HCT116 (cell line): Measurements from ENCODE around the gene IRX3. TPM values are rescaled to one million over a fixed set of nuclear protein-coding genes. Genes with fewer than 3 reads are reported as not detected.

Source experiments
- ATAC-seq: fragments of 200-7000 bp; cut with Tn5 transposase; 2 replicates; pipeline ENCODE4 v1.9.1; 2020; ENCODE audit warnings: mild to moderate bottlenecking, moderate library complexity
- BruUV-seq: library from RNA; stranded (reverse); fragments of 400-500 nt; replicated peaks from 2 replicates; lab custom pipeline; 2021; lab: Mats Ljungman, UMichigan
- CTCF ChIA-PET: fragments of 300-600 bp; sonication (Branson Sonifier 250); formaldehyde crosslinking; loops from one replicate; lab custom pipeline; 2021; ENCODE audit warnings: antibody characterized with exemption; lab: Charles Lee
- POLR2A ChIA-PET: fragments of 300-600, 350-600 bp; sonication (Branson Sonifier 250); formaldehyde crosslinking; loops from one replicate; lab custom pipeline; 2021; ENCODE audit warnings: antibody characterized with exemption; lab: Charles Lee
- RAD21 ChIA-PET, 2 experiments: fragments of 300-600 bp; sonication (Branson Sonifier 250); formaldehyde crosslinking; loops; one replicate each; lab custom pipeline; 2023; ENCODE audit warnings: low total read pairs in 2 of 2; ENCODE audit not compliant: uncharacterized antibody in 2 of 2, unreplicated experiment in 2 of 2, low non-redundant PET in 1 of 2; lab: Charles Lee
- DNase-seq: peaks from one replicate; pipeline ENCODE4 v3.0.0-alpha.2; 2010; ENCODE audit warnings: low read depth, low spot score
- H2AFZ ChIP-seq: fragments of 200-600 bp; shearing (Covaris generic), sonication (generic); 2 replicates; pipeline ENCODE4 v1.6.1; 2017; ENCODE audit warnings: low read depth, mixed run types, mixed read lengths, antibody characterized with exemption, low read length; ENCODE audit not compliant: poor library complexity, severe bottlenecking
- H3K27ac ChIP-seq: 2 replicates; pipeline ENCODE4 v1.5.1; 2012; ENCODE audit warnings: low read depth, low read length
- H3K27me3 ChIP-seq: fragments of 200-600 bp; sonication (generic); 2 replicates; pipeline ENCODE4 v1.6.1; 2016; ENCODE audit warnings: mixed run types, low read length, mixed read lengths; ENCODE audit not compliant: insufficient read depth
- H3K36me3 ChIP-seq, 2 experiments: fragments of 200-500 bp in 1 of 2; fragments of 200-600 bp in 1 of 2; sonication (Bioruptor generic) in 1 of 2; sonication (generic) in 1 of 2; 2 replicates each; pipeline versions ENCODE4 v1.5.1 to v1.6.1; 2014 to 2016; ENCODE audit warnings: low read length in 2 of 2, inconsistent platforms in 1 of 2, mixed read lengths in 1 of 2, mixed run types in 1 of 2; ENCODE audit not compliant: insufficient read depth in 2 of 2, control insufficient read depth in 1 of 2
- H3K4me1 ChIP-seq, 2 experiments: fragments of 200-600 bp in 1 of 2; sonication (generic) in 1 of 2; 2 replicates each; pipeline versions ENCODE4 v1.5.1 to v1.6.1; 2012 to 2017; ENCODE audit warnings: low read length in 2 of 2, inconsistent platforms in 1 of 2, mild to moderate bottlenecking in 1 of 2, mixed read lengths in 1 of 2, mixed run types in 1 of 2, moderate library complexity in 1 of 2; ENCODE audit not compliant: insufficient read depth in 2 of 2, control insufficient read depth in 1 of 2
- H3K4me2 ChIP-seq: fragments of 200-600 bp; sonication (generic); 2 replicates; pipeline ENCODE4 v1.6.1; 2017; ENCODE audit warnings: mixed run types, low read length, mixed read lengths
- H3K4me3 ChIP-seq, 2 experiments: fragments of 200-600 bp in 1 of 2; sonication (generic) in 1 of 2; replicated peaks in 1 of 2; 2 replicates each; pipeline ENCODE4 v1.5.1; 2011 to 2016; ENCODE audit warnings: low read length in 2 of 2, control low read depth in 1 of 2, low read depth in 1 of 2, mild to moderate bottlenecking in 1 of 2, mixed read lengths in 1 of 2, mixed run types in 1 of 2
- H3K79me2 ChIP-seq: fragments of 200-600 bp; sonication (generic); 2 replicates; pipeline ENCODE4 v1.6.1; 2017; ENCODE audit warnings: mild to moderate bottlenecking, mixed run types, low read length, moderate library complexity, mixed read lengths; ENCODE audit not compliant: insufficient read depth
- H3K9ac ChIP-seq: fragments of 200-600 bp; sonication (generic); 2 replicates; pipeline ENCODE4 v1.6.1; 2016; ENCODE audit warnings: low read length, mixed read lengths
- H3K9me2 ChIP-seq: fragments of 200-600 bp; sonication (generic), shearing (Covaris generic); 2 replicates; pipeline ENCODE4 v1.6.1; 2017; ENCODE audit warnings: mixed run types, mild to moderate bottlenecking, moderate library complexity; ENCODE audit not compliant: insufficient read depth
- H3K9me3 ChIP-seq, 2 experiments: fragments of 200-500 bp in 1 of 2; fragments of 200-600 bp in 1 of 2; sonication (Bioruptor generic) in 1 of 2; sonication (generic) in 1 of 2; 2 replicates each; pipeline ENCODE4 v1.6.1; 2014 to 2017; ENCODE audit warnings: low read length in 2 of 2, mixed read lengths in 2 of 2, inconsistent platforms in 1 of 2, low read depth in 1 of 2, mild to moderate bottlenecking in 1 of 2, mixed run types in 1 of 2, moderate library complexity in 1 of 2; ENCODE audit not compliant: control insufficient read depth in 1 of 2, insufficient read depth in 1 of 2
- H4K20me1 ChIP-seq: fragments of 200-600 bp; sonication (generic), shearing (Covaris generic); 2 replicates; pipeline ENCODE4 v1.6.1; 2017; ENCODE audit warnings: mixed run types, mild to moderate bottlenecking, moderate library complexity; ENCODE audit not compliant: insufficient read depth
- ATF3 ChIP-seq: IDR thresholded peaks from 2 replicates; pipeline ENCODE4 v1.6.1; 2012
- CBX3 ChIP-seq: IDR thresholded peaks from 2 replicates; pipeline ENCODE4 v1.6.1; 2012; ENCODE audit warnings: low read depth
- CEBPB ChIP-seq: IDR thresholded peaks from 2 replicates; pipeline ENCODE4 v1.6.1; 2012; ENCODE audit warnings: low read depth
- EGR1 ChIP-seq: IDR thresholded peaks from 2 replicates; pipeline ENCODE4 v1.6.1; 2012; ENCODE audit warnings: low read depth
- POLR2A ChIP-seq: IDR thresholded peaks from 2 replicates; pipeline ENCODE4 v1.7.0; 2011; ENCODE audit warnings: borderline replicate concordance; ENCODE audit not compliant: insufficient read depth, insufficient read length; ENCODE audit errors: extremely low read depth
- SP1 ChIP-seq: IDR thresholded peaks from 2 replicates; pipeline ENCODE4 v1.6.1; 2012; ENCODE audit warnings: low read depth
- SRF ChIP-seq: IDR thresholded peaks from 2 replicates; pipeline ENCODE4 v1.6.1; 2012; ENCODE audit warnings: low read depth
- ZBTB33 ChIP-seq: IDR thresholded peaks from 2 replicates; pipeline ENCODE4 v1.6.1; 2011; ENCODE audit warnings: mild to moderate bottlenecking, low read length, moderate library complexity; ENCODE audit not compliant: insufficient replicate concordance; ENCODE audit errors: extremely low read depth
- ZNF274 ChIP-seq: fragments of 200-500 bp; sonication (Bioruptor generic); IDR thresholded peaks from 2 replicates; pipeline ENCODE4 v1.6.1; 2014; ENCODE audit warnings: mild to moderate bottlenecking, low read depth, low read length, inconsistent platforms
- intact Hi-C: fragments of 100-400 bp; cut with micrococcal nuclease; formaldehyde crosslinking; loops from 2 replicates; pipeline ENCODE4 v1.10.0; 2022
- total RNA-seq: library from RNA; stranded (reverse); gene quantifications from one replicate; pipeline ENCODE4 v1.2.1, GENCODE V29; 2021; ENCODE audit not compliant: unreplicated experiment
- TF ChIP-seq, protein P1 (sequence below), 3 experiments: fragments of 200-600 bp in 1 of 3; sonication (generic) in 1 of 3; IDR thresholded peaks in 2 of 3; conservative IDR thresholded peaks in 1 of 3; 2 replicates each; pipeline ENCODE4 v1.5.1; 2012 to 2017; ENCODE audit warnings: low read depth in 2 of 3, low read length in 2 of 3, antibody characterized with exemption in 1 of 3, borderline replicate concordance in 1 of 3, control low read depth in 1 of 3, mild to moderate bottlenecking in 1 of 3, mixed read lengths in 1 of 3, mixed run types in 1 of 3, moderate library complexity in 1 of 3; ENCODE audit not compliant: insufficient read depth in 1 of 3
- TF ChIP-seq, protein P2 (sequence below): IDR thresholded peaks from 2 replicates; pipeline ENCODE4 v1.6.1; 2012; ENCODE audit warnings: low read depth

The IRX3 gene
- total RNA-seq, 1 experiment from 2014 or later = 2.0 TPM

- no peak for TF ChIP-seq EGR1
- TF ChIP-seq, protein P1, sequence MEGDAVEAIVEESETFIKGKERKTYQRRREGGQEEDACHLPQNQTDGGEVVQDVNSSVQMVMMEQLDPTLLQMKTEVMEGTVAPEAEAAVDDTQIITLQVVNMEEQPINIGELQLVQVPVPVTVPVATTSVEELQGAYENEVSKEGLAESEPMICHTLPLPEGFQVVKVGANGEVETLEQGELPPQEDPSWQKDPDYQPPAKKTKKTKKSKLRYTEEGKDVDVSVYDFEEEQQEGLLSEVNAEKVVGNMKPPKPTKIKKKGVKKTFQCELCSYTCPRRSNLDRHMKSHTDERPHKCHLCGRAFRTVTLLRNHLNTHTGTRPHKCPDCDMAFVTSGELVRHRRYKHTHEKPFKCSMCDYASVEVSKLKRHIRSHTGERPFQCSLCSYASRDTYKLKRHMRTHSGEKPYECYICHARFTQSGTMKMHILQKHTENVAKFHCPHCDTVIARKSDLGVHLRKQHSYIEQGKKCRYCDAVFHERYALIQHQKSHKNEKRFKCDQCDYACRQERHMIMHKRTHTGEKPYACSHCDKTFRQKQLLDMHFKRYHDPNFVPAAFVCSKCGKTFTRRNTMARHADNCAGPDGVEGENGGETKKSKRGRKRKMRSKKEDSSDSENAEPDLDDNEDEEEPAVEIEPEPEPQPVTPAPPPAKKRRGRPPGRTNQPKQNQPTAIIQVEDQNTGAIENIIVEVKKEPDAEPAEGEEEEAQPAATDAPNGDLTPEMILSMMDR (IDR thresholded peaks at IDR 0.05 in 2 of 3, conservative IDR thresholded peaks at IDR 0.05 in 1 of 3; ENCODE audit: borderline replicate concordance in 1 of 3, insufficient read depth in 1 of 3, low read depth in 2 of 3, low read length in 2 of 3) = no peak
- no peak for TF ChIP-seq SP1
- TF ChIP-seq ZNF274 = no peak
Observed at GRCh38 chr16:54325616-54326265, 39.2 kb upstream of the IRX3 start (continued).

- H3K4me2 ChIP-seq = no peak overlapping the region
- ChIA-PET RAD21 (no interaction called here), CTCF (no interaction called here), POLR2A (no interaction called here)
- H3K36me3 ChIP-seq = no peaks in the 10 kb centered on the region
- BruUV-seq = no TSS peak
- peaks cover 7% of the 10 kb centered on the region; the same call in 1 of the 2 replicates for H3K27me3 ChIP-seq
- intact Hi-C loops = no loop called here
- H2AFZ ChIP-seq = no peak overlapping the region
- ATAC-seq (no peak), DNase-seq (no peak)
- no peak overlapping the region for H3K9ac ChIP-seq
- no peak for TF ChIP-seq POLR2A
- no peak for TF ChIP-seq CBX3
- TF ChIP-seq ZBTB33 = no peak
- TF ChIP-seq, protein P2, sequence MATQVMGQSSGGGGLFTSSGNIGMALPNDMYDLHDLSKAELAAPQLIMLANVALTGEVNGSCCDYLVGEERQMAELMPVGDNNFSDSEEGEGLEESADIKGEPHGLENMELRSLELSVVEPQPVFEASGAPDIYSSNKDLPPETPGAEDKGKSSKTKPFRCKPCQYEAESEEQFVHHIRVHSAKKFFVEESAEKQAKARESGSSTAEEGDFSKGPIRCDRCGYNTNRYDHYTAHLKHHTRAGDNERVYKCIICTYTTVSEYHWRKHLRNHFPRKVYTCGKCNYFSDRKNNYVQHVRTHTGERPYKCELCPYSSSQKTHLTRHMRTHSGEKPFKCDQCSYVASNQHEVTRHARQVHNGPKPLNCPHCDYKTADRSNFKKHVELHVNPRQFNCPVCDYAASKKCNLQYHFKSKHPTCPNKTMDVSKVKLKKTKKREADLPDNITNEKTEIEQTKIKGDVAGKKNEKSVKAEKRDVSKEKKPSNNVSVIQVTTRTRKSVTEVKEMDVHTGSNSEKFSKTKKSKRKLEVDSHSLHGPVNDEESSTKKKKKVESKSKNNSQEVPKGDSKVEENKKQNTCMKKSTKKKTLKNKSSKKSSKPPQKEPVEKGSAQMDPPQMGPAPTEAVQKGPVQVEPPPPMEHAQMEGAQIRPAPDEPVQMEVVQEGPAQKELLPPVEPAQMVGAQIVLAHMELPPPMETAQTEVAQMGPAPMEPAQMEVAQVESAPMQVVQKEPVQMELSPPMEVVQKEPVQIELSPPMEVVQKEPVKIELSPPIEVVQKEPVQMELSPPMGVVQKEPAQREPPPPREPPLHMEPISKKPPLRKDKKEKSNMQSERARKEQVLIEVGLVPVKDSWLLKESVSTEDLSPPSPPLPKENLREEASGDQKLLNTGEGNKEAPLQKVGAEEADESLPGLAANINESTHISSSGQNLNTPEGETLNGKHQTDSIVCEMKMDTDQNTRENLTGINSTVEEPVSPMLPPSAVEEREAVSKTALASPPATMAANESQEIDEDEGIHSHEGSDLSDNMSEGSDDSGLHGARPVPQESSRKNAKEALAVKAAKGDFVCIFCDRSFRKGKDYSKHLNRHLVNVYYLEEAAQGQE = no peak
- no peak for TF ChIP-seq SRF
- no peak for TF ChIP-seq ATF3
- TF ChIP-seq CEBPB = no peak
- H3K79me2 ChIP-seq = no peaks in the 10 kb centered on the region
- no peaks in the 10 kb centered on the region for H4K20me1 ChIP-seq
- H3K4me3 ChIP-seq = no peak overlapping the region
- H3K4me1 ChIP-seq = no peaks in the 10 kb centered on the region
- no peak overlapping the region for H3K27ac ChIP-seq
- H3K9me3 ChIP-seq = no peaks in the 10 kb centered on the region
- no peaks in the 10 kb centered on the region for H3K9me2 ChIP-seq
Observed at GRCh38 chr16:54324716-54325115, 38.1 kb upstream of the IRX3 start.
